CD14-positive monocyte (primary cell): ENCODE measurements around the gene MIS18BP1. TPM values are rescaled to one million over a fixed set of nuclear protein-coding genes. Genes with fewer than 3 reads are reported as not detected.

Experiments
- DNase-seq, 3 donors: peaks; one replicate each; pipeline ENCODE4 v3.0.0-alpha.2; 2011 to 2022
- H2AFZ ChIP-seq: 2 replicates; pipeline ENCODE4 v1.6.0; 2012; ENCODE audit warnings: mild to moderate bottlenecking, low read depth, low read length, inconsistent platforms; ENCODE audit not compliant: insufficient read depth, poor library complexity, severe bottlenecking
- H3K27ac ChIP-seq, 2 donors: 1 replicate in 1 of 2; 2 replicates in 1 of 2; pipeline ENCODE4 v1.5.1; 2012 to 2013; ENCODE audit warnings: low read length in 2 of 2, control low read depth in 1 of 2, inconsistent platforms in 1 of 2, low read depth in 1 of 2, mild to moderate bottlenecking in 1 of 2
- H3K27me3 ChIP-seq, 2 donors: one replicate each; pipeline versions ENCODE4 v1.6.0 to v1.6.1; 2011 to 2013; ENCODE audit warnings: low read length in 2 of 2; ENCODE audit not compliant: control insufficient read depth in 2 of 2, insufficient read depth in 2 of 2
- H3K36me3 ChIP-seq, 2 donors: replicated peaks in 1 of 2; 1 replicate in 1 of 2; 2 replicates in 1 of 2; pipeline versions ENCODE4 v1.5.1 to v1.6.1; 2012 to 2013; ENCODE audit warnings: low read length in 2 of 2, control low read depth in 1 of 2, inconsistent platforms in 1 of 2, mild to moderate bottlenecking in 1 of 2; ENCODE audit not compliant: insufficient read depth in 2 of 2, control insufficient read depth in 1 of 2
- H3K4me1 ChIP-seq, 2 donors: 1 replicate in 1 of 2; 2 replicates in 1 of 2; pipeline versions ENCODE4 v1.5.1 to v1.6.1; 2012 to 2013; ENCODE audit warnings: low read length in 2 of 2, control low read depth in 1 of 2, inconsistent platforms in 1 of 2, mild to moderate bottlenecking in 1 of 2, moderate library complexity in 1 of 2; ENCODE audit not compliant: insufficient read depth in 2 of 2, control insufficient read depth in 1 of 2
- H3K4me2 ChIP-seq: replicated peaks from 2 replicates; pipeline ENCODE3; 2012; ENCODE audit warnings: low read length, moderate library complexity, mild to moderate bottlenecking; ENCODE audit not compliant: poor library complexity, severe bottlenecking; ENCODE audit errors: extremely low read depth
- H3K4me3 ChIP-seq, 3 experiments: fragments of 200-600 bp in 1 of 3; sonication (generic) in 1 of 3; replicated peaks in 1 of 3; 1 replicate in 2 of 3; 2 replicates in 1 of 3; pipeline ENCODE4 v1.5.1; 2011 to 2013; ENCODE audit warnings: low read length in 3 of 3, mild to moderate bottlenecking in 3 of 3, control low read depth in 2 of 3, low read depth in 2 of 3, inconsistent platforms in 1 of 3, moderate library complexity in 1 of 3
- H3K79me2 ChIP-seq: 2 replicates; pipeline ENCODE4 v1.6.0; 2012; ENCODE audit warnings: mild to moderate bottlenecking, control low read depth, inconsistent platforms, low read length, moderate library complexity; ENCODE audit not compliant: insufficient read depth
- H3K9ac ChIP-seq: 2 replicates; pipeline ENCODE4 v1.6.0; 2017; ENCODE audit warnings: low read length, mild to moderate bottlenecking; ENCODE audit not compliant: insufficient read depth, poor library complexity, severe bottlenecking
- H3K9me3 ChIP-seq, 2 donors: replicated peaks in 1 of 2; 1 replicate in 1 of 2; 2 replicates in 1 of 2; pipeline versions ENCODE4 v1.5.1 to v1.6.1; 2012 to 2013; ENCODE audit warnings: low read length in 2 of 2, control low read depth in 1 of 2; ENCODE audit not compliant: control insufficient read depth in 1 of 2, insufficient read depth in 1 of 2
- H4K20me1 ChIP-seq: 2 replicates; pipeline ENCODE4 v1.6.0; 2012; ENCODE audit warnings: mild to moderate bottlenecking, low read length, control low read depth, moderate library complexity; ENCODE audit not compliant: insufficient read depth
- H3K27ac Mint-ChIP-seq, 7 donors: one replicate each; pipeline ENCODE4 v1.8.0; 2020; ENCODE audit warnings: mild to moderate bottlenecking in 7 of 7, mixed read lengths in 7 of 7, moderate library complexity in 6 of 7, inconsistent platforms in 2 of 7
- H3K27me3 Mint-ChIP-seq, 3 donors: one replicate each; pipeline ENCODE4 v1.8.0; 2021 to 2022; ENCODE audit warnings: low read depth in 3 of 3, mild to moderate bottlenecking in 3 of 3, mixed read lengths in 3 of 3, moderate library complexity in 3 of 3, inconsistent platforms in 1 of 3
- H3K36me3 Mint-ChIP-seq, 2 donors: one replicate each; pipeline ENCODE4 v1.8.0; 2020; ENCODE audit warnings: mixed read lengths in 2 of 2, inconsistent platforms in 1 of 2, mild to moderate bottlenecking in 1 of 2
- H3K4me1 Mint-ChIP-seq: one replicate; pipeline ENCODE4 v1.8.0; 2020; ENCODE audit warnings: mild to moderate bottlenecking, mixed read lengths
- H3K4me3 Mint-ChIP-seq, 2 donors: one replicate each; pipeline ENCODE4 v1.8.0; 2020; ENCODE audit warnings: mild to moderate bottlenecking in 2 of 2, mixed read lengths in 2 of 2, moderate library complexity in 1 of 2
- H3K9me3 Mint-ChIP-seq, 7 donors: one replicate each; pipeline ENCODE4 v1.8.0; 2020 to 2022; ENCODE audit warnings: mixed read lengths in 7 of 7, mild to moderate bottlenecking in 6 of 7, moderate library complexity in 6 of 7, inconsistent platforms in 2 of 7
- CTCF ChIP-seq: fragments of 200-600 bp; IDR thresholded peaks from one replicate; pipeline ENCODE4 v1.8.0; 2022; ENCODE audit warnings: antibody characterized with exemption, mild to moderate bottlenecking
- WGBS: methylation state at CpG from one replicate; pipeline ENCODE4 v1.1.5; 2013; ENCODE audit warnings: missing lambda C conversion rate; ENCODE audit not compliant: insufficient coverage; 5-methylcytosine and 5-hydroxymethylcytosine counted together
- intact Hi-C, 2 donors: fragments of 100-400 bp; cut with micrococcal nuclease; formaldehyde crosslinking; loops; one replicate each; pipeline versions ENCODE4 v1.15.0 to v1.15.1; 2023
- polyA plus RNA-seq, 3 donors: library from polyadenylated mRNA; depleted of rRNA in 1 of 3; unstranded in 2 of 3; stranded (reverse) in 1 of 3; fragments of 300-500 nt in 2 of 3; fragments of >200 nt in 1 of 3; fragmentation: Illumina TruSeq in 2 of 3; gene quantifications; 1 replicate in 2 of 3; 2 replicates in 1 of 3; pipeline ENCODE4 v1.2.3, GENCODE V29; 2012 to 2021

MIS18BP1 gene
- polyA plus RNA-seq, 3 donors: 39.2 to 61.8 (median 45.6) TPM

- H3K27ac Mint-ChIP-seq: peak overlapping the region; percentile 85 to 92 (median 91)
- peak overlapping the region; percentile 55 for H3K9ac ChIP-seq
- peaks cover 41% of the 10 kb centered on the region for H3K79me2 ChIP-seq
- intact Hi-C loops: loop anchor here (5.0 to 10.0 kb wide), 3 partner anchors 168 to 355 kb away; partner anchors contain the start of genes KLHL28 (in 1 of the 2), PRPF39 (in 1 of the 2) and TOGARAM1 (in 1 of the 2)
- no peaks in the 10 kb centered on the region for H3K27me3 ChIP-seq
- peaks cover 66 to 78% of the 10 kb centered on the region in 2 donors for H3K4me1 ChIP-seq
- peaks cover 2 to 8% (median 3%) of the 10 kb centered on the region in 7 donors for H3K9me3 Mint-ChIP-seq
- peak overlapping the region; percentile 65 to 93 for H3K4me3 Mint-ChIP-seq
- H3K36me3 ChIP-seq: no peaks in the 10 kb centered on the region
- peaks cover 0 to 5% of the 10 kb centered on the region in 2 donors for H3K9me3 ChIP-seq
- peak overlapping the region; percentile 14 to 98 (median 72) for H3K4me3 ChIP-seq
- no peaks in the 10 kb centered on the region for H3K36me3 Mint-ChIP-seq
- WGBS: 0% methylated on average over 3 of the region's 5 CpGs
- H2AFZ ChIP-seq: no peak overlapping the region
- peaks cover 0 to 1% (median 0%) of the 10 kb centered on the region in 3 donors for H3K27me3 Mint-ChIP-seq
- peaks cover 46% of the 10 kb centered on the region for H4K20me1 ChIP-seq
- DNase-seq: peak; percentile 55 to 85 (median 62)
- TF ChIP-seq CTCF: no peak
- peaks cover 43% of the 10 kb centered on the region for H3K4me1 Mint-ChIP-seq
- H3K27ac ChIP-seq: peak overlapping the region; percentile 83 to 86
- peak overlapping the region; percentile 94 for H3K4me2 ChIP-seq
These were observed 3.0 kb downstream of the MIS18BP1 start for GRCh38 chr14:45249856-45250575.

- peak overlapping the region in 3 of 7 donors; percentile 16 to 72 (median 70) for H3K27ac Mint-ChIP-seq
- no peak for TF ChIP-seq CTCF
- peaks cover 37% of the 10 kb centered on the region for H3K4me1 Mint-ChIP-seq
- intact Hi-C loops: loop anchor here in 1 of 2 donors (10.0 kb wide), 1 partner anchor 353 kb away; a partner anchor contains a TSS
- no peaks in the 10 kb centered on the region for H3K9me3 Mint-ChIP-seq
- H3K4me2 ChIP-seq: no peak overlapping the region
- H3K9me3 ChIP-seq: no peaks in the 10 kb centered on the region
- H3K4me1 ChIP-seq: peaks cover 64 to 82% of the 10 kb centered on the region in 2 donors
- H3K9ac ChIP-seq: no peak overlapping the region
- H3K27me3 Mint-ChIP-seq: no peaks in the 10 kb centered on the region
- H3K79me2 ChIP-seq: peaks cover 22% of the 10 kb centered on the region
- no peak overlapping the region for H2AFZ ChIP-seq
- H3K27me3 ChIP-seq: no peaks in the 10 kb centered on the region
- DNase-seq: peak in 1 of 3 donors; percentile 12
- peak overlapping the region in 1 of 2 donors; percentile 57 for H3K27ac ChIP-seq
- peaks cover 71% of the 10 kb centered on the region for H4K20me1 ChIP-seq
- H3K36me3 ChIP-seq: peaks cover 0 to under 1% of the 10 kb centered on the region in 2 donors
- no CpG with 5 or more reads among the region's 1 CpG for WGBS
- H3K4me3 Mint-ChIP-seq: no peak overlapping the region
- peaks cover under 1% of the 10 kb centered on the region in 2 donors for H3K36me3 Mint-ChIP-seq
- H3K4me3 ChIP-seq: no peak overlapping the region
These were observed 5.6 kb downstream of the MIS18BP1 start for GRCh38 chr14:45247427-45247826.
